EL (cell line): Measurements from ENCODE around the gene JAKMIP1.

ENCODE experiments used
- DNase-seq: peaks from one replicate; pipeline ENCODE4 v3.0.0-alpha.2; 2016

Gene JAKMIP1

GRCh38 chr4:6086846-6087245 is 113.5 kb downstream of the JAKMIP1 start:
- DNase-seq = no peak

GRCh38 chr4:6085691-6086628 is 114.4 kb downstream of the JAKMIP1 start:
- DNase-seq = no peak

GRCh38 chr4:6085028-6085690 is 115.2 kb downstream of the JAKMIP1 start:
- DNase-seq = no peak

- no peak for DNase-seq
Measured at GRCh38 chr4:6079965-6080364, 120.4 kb downstream of the JAKMIP1 start.

GRCh38 chr4:6078560-6078959 is 121.8 kb downstream of the JAKMIP1 start:
- DNase-seq = no peak

GRCh38 chr4:6076391-6076790 is 124.0 kb downstream of the JAKMIP1 start:
- no peak for DNase-seq

GRCh38 chr4:6074758-6075157 is 125.6 kb downstream of the JAKMIP1 start:
- no peak for DNase-seq

- no peak for DNase-seq
Measured at GRCh38 chr4:6071959-6072720, 128.2 kb downstream of the JAKMIP1 start.

GRCh38 chr4:6071191-6071958 is 129.0 kb downstream of the JAKMIP1 start:
- no peak for DNase-seq

- no peak for DNase-seq
Measured at GRCh38 chr4:6069845-6070709, 130.3 kb downstream of the JAKMIP1 start.

GRCh38 chr4:6068986-6069385 is 131.4 kb downstream of the JAKMIP1 start:
- no peak for DNase-seq

GRCh38 chr4:6065934-6066590 is 134.3 kb downstream of the JAKMIP1 start:
- no peak for DNase-seq

GRCh38 chr4:6065166-6065565 is 135.2 kb downstream of the JAKMIP1 start:
- DNase-seq = no peak

- no peak for DNase-seq
Measured at GRCh38 chr4:6064383-6064782, 136.0 kb downstream of the JAKMIP1 start.

GRCh38 chr4:6063684-6064083 is 136.7 kb downstream of the JAKMIP1 start:
- DNase-seq = no peak

- no peak for DNase-seq
Measured at GRCh38 chr4:6062133-6062532, 138.2 kb downstream of the JAKMIP1 start.

GRCh38 chr4:6059375-6059805 is 141.0 kb downstream of the JAKMIP1 start:
- no peak for DNase-seq

- no peak for DNase-seq
Measured at GRCh38 chr4:6058531-6059374, 141.6 kb downstream of the JAKMIP1 start.

GRCh38 chr4:6056976-6057766 is 143.2 kb downstream of the JAKMIP1 start:
- DNase-seq = no peak
